GM12875 (cell line): ENCODE results near the gene MSH6.

ENCODE experiments used
- H3K4me3 ChIP-seq: one replicate; pipeline ENCODE4 v1.5.1; 2011; ENCODE audit warnings: low read depth, low read length, control low read depth
- TF ChIP-seq, protein P1 (sequence below): IDR thresholded peaks from 2 replicates; pipeline ENCODE4 v1.5.1; 2011; ENCODE audit warnings: low read depth, mild to moderate bottlenecking, control low read depth, inconsistent platforms, low read length, moderate library complexity, borderline replicate concordance; ENCODE audit not compliant: insufficient read depth

MSH6 gene

DNA sequence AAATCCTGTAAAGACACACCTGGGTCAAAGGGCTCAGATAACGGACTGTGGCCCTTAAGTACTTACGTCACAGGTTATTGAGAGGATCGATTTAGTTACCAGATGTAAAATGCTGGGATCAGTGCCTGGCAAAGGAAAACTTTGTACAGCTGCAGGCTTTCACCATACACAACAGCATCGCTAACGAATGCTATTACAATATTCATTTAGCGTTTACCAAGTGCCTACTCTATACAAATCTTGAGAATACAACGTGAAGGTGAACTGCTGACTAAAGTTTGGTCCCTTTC is 619 bp upstream of the MSH6 start:
- TF ChIP-seq, protein P1, sequence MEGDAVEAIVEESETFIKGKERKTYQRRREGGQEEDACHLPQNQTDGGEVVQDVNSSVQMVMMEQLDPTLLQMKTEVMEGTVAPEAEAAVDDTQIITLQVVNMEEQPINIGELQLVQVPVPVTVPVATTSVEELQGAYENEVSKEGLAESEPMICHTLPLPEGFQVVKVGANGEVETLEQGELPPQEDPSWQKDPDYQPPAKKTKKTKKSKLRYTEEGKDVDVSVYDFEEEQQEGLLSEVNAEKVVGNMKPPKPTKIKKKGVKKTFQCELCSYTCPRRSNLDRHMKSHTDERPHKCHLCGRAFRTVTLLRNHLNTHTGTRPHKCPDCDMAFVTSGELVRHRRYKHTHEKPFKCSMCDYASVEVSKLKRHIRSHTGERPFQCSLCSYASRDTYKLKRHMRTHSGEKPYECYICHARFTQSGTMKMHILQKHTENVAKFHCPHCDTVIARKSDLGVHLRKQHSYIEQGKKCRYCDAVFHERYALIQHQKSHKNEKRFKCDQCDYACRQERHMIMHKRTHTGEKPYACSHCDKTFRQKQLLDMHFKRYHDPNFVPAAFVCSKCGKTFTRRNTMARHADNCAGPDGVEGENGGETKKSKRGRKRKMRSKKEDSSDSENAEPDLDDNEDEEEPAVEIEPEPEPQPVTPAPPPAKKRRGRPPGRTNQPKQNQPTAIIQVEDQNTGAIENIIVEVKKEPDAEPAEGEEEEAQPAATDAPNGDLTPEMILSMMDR: no peak
- peak overlapping the region; percentile 72 for H3K4me3 ChIP-seq

DNA sequence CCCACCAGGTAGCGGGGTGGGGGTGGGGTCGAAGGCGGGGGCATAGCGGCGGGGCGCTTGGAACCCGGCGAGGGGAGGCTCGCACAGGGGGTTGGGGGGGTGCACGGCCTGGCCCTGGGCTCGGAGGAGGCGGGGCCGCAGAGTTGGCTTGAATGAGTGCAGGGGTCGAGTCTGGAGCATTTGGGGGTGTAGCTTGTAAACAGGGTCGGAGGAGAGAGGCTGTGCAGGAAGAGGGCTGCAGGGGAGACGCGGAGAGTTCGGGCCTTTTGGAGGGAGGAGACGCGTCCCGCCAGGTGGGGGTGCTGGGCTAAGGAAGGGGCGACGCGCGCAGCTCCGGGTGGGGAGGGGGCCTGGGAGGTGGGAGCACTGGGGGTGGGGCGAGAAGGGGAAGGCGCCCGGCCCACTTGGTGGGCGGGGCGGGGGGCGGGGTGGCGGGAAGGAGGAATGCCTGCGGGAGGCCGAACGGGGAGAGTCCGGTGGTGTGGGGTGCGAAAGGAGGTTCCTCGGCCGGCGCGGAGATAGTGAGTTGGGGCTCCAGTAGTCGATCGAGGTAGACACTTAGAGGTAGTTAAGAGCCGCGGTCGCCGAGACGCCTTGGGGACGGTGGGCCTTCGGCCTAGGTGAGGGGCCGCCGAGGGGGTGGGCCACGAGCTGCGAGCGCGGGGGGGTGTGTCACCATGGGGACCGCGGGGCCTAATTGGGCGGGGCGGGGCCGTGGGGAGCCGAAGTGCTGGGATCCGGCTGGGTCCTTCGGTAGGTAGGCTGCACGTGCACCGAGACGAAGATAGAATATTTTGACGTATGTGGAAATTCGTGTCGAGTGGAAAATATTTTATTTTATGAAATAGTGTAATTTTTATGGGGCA is 774 bp downstream of the MSH6 start:
- TF ChIP-seq, protein P1: no peak
- peak overlapping the region; percentile 72 for H3K4me3 ChIP-seq

DNA sequence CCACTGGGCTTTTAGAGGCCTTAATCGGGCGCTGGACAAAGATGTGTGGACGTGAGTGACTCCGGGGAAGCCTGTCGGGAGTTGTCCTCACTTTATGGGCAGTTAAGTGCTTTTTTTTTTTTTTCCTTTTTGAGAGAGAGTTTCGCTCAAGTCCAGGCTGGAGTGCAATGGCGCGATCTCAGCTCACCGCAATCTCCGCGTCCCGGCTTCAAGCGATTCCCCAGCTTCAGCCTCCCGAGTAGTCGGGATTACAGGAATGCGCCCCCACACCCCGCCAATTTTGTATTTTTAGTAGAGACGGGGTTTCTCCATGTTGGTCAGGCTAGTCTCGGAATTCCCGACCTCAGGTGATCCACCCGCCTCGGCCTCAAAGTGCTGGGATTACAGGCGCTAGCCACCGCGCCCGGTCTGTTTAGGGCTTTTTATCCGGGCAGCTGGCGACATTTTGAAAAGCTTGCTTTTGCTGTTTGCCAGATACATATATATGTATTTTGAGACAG is 1.5 kb downstream of the MSH6 start:
- TF ChIP-seq, protein P1: no peak
- peak overlapping the region; percentile 72 for H3K4me3 ChIP-seq

DNA sequence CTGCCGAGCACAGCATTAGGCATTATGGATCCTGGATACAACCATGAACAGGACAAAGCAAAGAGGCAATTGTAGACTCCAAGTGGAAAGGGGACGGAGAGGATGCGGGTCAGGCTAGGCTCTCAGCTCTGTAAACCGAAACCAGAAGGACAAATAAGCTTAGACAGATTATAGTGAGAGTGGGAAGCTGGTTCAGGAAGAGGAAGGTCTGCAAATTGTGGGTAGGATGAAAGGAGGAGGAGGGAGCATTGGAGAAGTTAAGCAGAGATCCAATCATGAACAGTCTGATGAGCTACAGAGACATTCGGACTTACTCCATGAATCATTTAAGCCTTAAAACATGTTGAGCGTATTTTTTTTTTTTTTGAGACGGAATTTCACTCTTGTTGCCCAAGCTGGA is 3.0 kb downstream of the MSH6 start:
- no peak overlapping the region for H3K4me3 ChIP-seq
- TF ChIP-seq, protein P1: no peak

DNA sequence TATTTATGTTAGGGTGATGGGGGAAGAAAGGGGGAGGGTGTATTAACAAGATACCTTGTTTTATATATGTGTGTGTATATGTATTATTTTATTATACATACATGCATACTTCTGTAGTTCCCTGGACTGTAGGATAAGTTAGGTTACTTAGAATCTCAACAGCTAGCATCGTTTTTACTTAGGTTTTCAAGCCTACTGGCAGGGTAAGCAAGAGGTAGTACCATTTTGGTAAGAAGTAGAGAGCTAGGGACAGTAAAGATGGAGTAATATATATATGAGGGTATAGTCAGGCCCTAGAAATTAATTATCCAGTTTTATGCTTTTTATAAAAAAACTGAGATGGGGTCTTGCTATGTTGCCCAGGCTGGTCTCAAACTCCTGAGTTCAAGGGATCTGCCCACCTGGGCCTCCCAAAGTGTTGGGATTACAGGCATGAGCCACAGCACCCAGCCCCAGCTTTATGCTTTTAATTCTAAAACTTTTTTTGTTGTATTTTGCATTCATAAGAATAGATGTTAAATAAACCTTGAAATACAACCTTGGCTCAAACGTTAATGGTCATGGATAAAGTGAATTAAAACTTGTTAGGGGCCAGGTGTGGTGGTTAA is 13.2 kb downstream of the MSH6 start:
- H3K4me3 ChIP-seq: no peak overlapping the region
- TF ChIP-seq, protein P1: no peak

DNA sequence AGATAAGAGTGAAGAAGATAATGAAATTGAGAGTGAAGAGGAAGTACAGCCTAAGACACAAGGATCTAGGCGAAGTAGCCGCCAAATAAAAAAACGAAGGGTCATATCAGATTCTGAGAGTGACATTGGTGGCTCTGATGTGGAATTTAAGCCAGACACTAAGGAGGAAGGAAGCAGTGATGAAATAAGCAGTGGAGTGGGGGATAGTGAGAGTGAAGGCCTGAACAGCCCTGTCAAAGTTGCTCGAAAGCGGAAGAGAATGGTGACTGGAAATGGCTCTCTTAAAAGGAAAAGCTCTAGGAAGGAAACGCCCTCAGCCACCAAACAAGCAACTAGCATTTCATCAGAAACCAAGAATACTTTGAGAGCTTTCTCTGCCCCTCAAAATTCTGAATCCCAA is 15.7 kb downstream of the MSH6 start:
- TF ChIP-seq, protein P1: no peak

More for the DNA sequence above, 15.7 kb downstream of the MSH6 start:
- no peak overlapping the region for H3K4me3 ChIP-seq
